SH-SY5Y (cell line): Measurements from ENCODE around the gene PPP2R3B.

Experiments used
- GATA2 ChIP-seq: IDR thresholded peaks from 2 replicates; pipeline ENCODE4 v1.6.1; 2011; ENCODE audit warnings: mild to moderate bottlenecking, low read depth, low read length
- GATA3 ChIP-seq: IDR thresholded peaks from 2 replicates; pipeline ENCODE4 v1.6.1; 2011; ENCODE audit warnings: low read depth, mild to moderate bottlenecking, low read length, moderate library complexity

DNA sequence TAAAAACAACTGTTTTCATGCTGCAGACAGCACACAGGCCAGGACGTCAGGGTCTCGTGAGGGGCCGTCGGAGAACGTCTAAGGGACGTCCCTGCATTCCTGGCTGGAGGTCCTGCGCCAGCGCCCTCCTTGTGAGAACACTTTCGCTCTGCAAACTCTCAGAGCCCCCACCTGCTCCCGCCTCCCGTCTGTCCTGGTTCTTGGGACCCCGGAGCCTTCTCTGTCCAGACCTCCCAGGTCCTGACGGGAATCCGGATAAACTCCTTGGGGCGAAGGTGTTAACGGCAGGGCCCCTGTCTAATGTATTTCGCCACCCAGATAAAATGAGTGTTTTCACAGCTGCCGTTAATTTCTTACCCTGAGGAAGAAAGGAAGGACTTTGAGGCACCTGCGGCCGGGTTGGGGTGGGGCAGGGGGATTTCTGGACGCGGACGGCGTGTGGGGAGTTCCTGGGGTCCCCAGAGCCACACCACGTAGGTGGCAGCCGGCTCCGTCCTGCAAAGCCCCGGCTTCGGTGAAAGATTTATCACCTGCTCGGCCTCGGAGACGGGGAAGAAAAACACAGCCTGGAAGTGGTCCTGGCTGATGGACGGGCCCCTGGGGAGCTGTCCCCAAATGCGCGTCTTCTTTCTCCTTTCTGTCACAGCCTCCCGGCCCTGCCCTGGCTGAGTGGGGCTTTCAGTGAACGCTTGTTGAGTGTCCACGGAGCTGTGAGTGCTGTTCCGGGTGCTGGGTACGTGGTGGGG lies 35.1 kb upstream of the PPP2R3B start:
- no peak for TF ChIP-seq GATA3
- no peak for TF ChIP-seq GATA2
